ENCODE measurements around the gene C9orf72.

Gene C9orf72

GRCh38 chr9:27610622-27611021 lies 37.3 kb upstream of the C9orf72 start:
- Histone ChIP-seq H3K4me1 (no peaks in the 10 kb centered on the region), H3K27me3 (no peaks in the 10 kb centered on the region), H3K4me3 (ENCODE audit: low read depth, low read length) (no peak overlapping the region), H3K9me3 (no peaks in the 10 kb centered on the region), H3K36me3 (no peaks in the 10 kb centered on the region)
- TF ChIP-seq CTCF (IDR thresholded peaks at IDR 0.05; ENCODE audit: low read depth, low read length), result no peak
- no peak for DNase-seq

GRCh38 chr9:27602954-27603353 lies 29.7 kb upstream of the C9orf72 start:
- Histone ChIP-seq H3K9me3 (no peaks in the 10 kb centered on the region), H3K27me3 (no peaks in the 10 kb centered on the region), H3K4me1 (peaks cover 18% of the 10 kb centered on the region), H3K4me3 (ENCODE audit: low read depth, low read length) (no peak overlapping the region), H3K36me3 (no peaks in the 10 kb centered on the region)
- no peak for TF ChIP-seq CTCF (IDR thresholded peaks at IDR 0.05; ENCODE audit: low read depth, low read length)
- peak; percentile 42 for DNase-seq

GRCh38 chr9:27602142-27602861 lies 29.0 kb upstream of the C9orf72 start:
- DNase-seq, result no peak
- Histone ChIP-seq H3K9me3 (no peaks in the 10 kb centered on the region), H3K4me3 (ENCODE audit: low read depth, low read length) (no peak overlapping the region), H3K36me3 (no peaks in the 10 kb centered on the region), H3K4me1 (peaks cover 18% of the 10 kb centered on the region), H3K27me3 (no peaks in the 10 kb centered on the region)
- no peak for TF ChIP-seq CTCF (IDR thresholded peaks at IDR 0.05; ENCODE audit: low read depth, low read length)

- no peaks in the 10 kb centered on the region for H3K36me3 ChIP-seq
- no peak for DNase-seq
- no peaks in the 10 kb centered on the region for H3K9me3 ChIP-seq
- H3K4me1 ChIP-seq, result peaks cover 18% of the 10 kb centered on the region
- H3K27me3 ChIP-seq, result no peaks in the 10 kb centered on the region
- no peak for TF ChIP-seq CTCF (IDR thresholded peaks at IDR 0.05; ENCODE audit: low read depth, low read length)
- H3K4me3 ChIP-seq (ENCODE audit: low read depth, low read length), result no peak overlapping the region
Observed at GRCh38 chr9:27601396-27601795, 28.1 kb upstream of the C9orf72 start.

GRCh38 chr9:27600256-27600655 lies 27.0 kb upstream of the C9orf72 start:
- Histone ChIP-seq H3K4me3 (ENCODE audit: low read depth, low read length) (no peak overlapping the region), H3K36me3 (no peaks in the 10 kb centered on the region), H3K9me3 (no peaks in the 10 kb centered on the region), H3K4me1 (peaks cover 18% of the 10 kb centered on the region), H3K27me3 (no peaks in the 10 kb centered on the region)
- no peak for DNase-seq
- TF ChIP-seq CTCF (IDR thresholded peaks at IDR 0.05; ENCODE audit: low read depth, low read length), result no peak

GRCh38 chr9:27599870-27600238 lies 26.6 kb upstream of the C9orf72 start:
- H3K9me3 ChIP-seq, result no peaks in the 10 kb centered on the region
- no peaks in the 10 kb centered on the region for H3K27me3 ChIP-seq
- no peak overlapping the region for H3K4me3 ChIP-seq (ENCODE audit: low read depth, low read length)
- H3K4me1 ChIP-seq, result peaks cover 18% of the 10 kb centered on the region
- TF ChIP-seq CTCF (IDR thresholded peaks at IDR 0.05; ENCODE audit: low read depth, low read length), result no peak
- no peaks in the 10 kb centered on the region for H3K36me3 ChIP-seq
- DNase-seq, result no peak
